PC-3 (cell line): ENCODE measurements around the gene AMPD2. TPM values are rescaled to one million over a fixed set of nuclear protein-coding genes. Genes with fewer than 3 reads are reported as not detected.
"Not testable (repeated sequence)": the region's sequence is repeated elsewhere in the genome, so short reads cannot be mapped to it uniquely, and the experiment has no call there.

Experiments
- ATAC-seq: fragments of 200-7000 bp; cut with Tn5 transposase; 2 replicates; pipeline ENCODE4 v1.9.1; 2020; ENCODE audit warnings: mild to moderate bottlenecking, moderate library complexity
- BruUV-seq: library from RNA; stranded (reverse); fragments of 400-500 nt; replicated peaks from 2 replicates; lab custom pipeline; 2021; lab: Mats Ljungman, UMichigan
- CTCF ChIA-PET: fragments of 300-600 bp; sonication (Branson Sonifier 250); formaldehyde crosslinking; loops from one replicate; lab custom pipeline; 2022; ENCODE audit warnings: antibody characterized with exemption; lab: Charles Lee
- POLR2A ChIA-PET: fragments of 300-600 bp; sonication (Branson Sonifier 250); formaldehyde crosslinking; loops from one replicate; lab custom pipeline; 2022; ENCODE audit warnings: antibody characterized with exemption; ENCODE audit not compliant: unreplicated experiment; lab: Charles Lee
- DNase-seq: peaks from one replicate; pipeline ENCODE4 v3.0.0-alpha.2; 2015
- H2AFZ ChIP-seq: fragments of 300-600 bp; sonication (generic); 2 replicates; pipeline ENCODE4 v1.6.0; 2016; ENCODE audit warnings: antibody characterized with exemption, low read length
- H3F3A ChIP-seq: fragments of 300-600 bp; sonication (generic); one replicate; pipeline ENCODE4 v1.6.0; 2017; ENCODE audit warnings: antibody characterized with exemption, low read length, control low read depth, mild to moderate bottlenecking; ENCODE audit not compliant: unreplicated experiment
- H3K27ac ChIP-seq: fragments of 300-600 bp; sonication (generic); 2 replicates; pipeline ENCODE4 v1.5.1; 2016; ENCODE audit warnings: mild to moderate bottlenecking, low read length
- H3K27me3 ChIP-seq: fragments of 300-600 bp; sonication (generic); 2 replicates; pipeline ENCODE4 v1.6.1; 2016; ENCODE audit warnings: low read length, mixed read lengths
- H3K36me3 ChIP-seq: fragments of 300-600 bp; sonication (generic); 2 replicates; pipeline ENCODE4 v1.6.1; 2016; ENCODE audit warnings: low read depth, mixed run types, low read length, mixed read lengths
- H3K4me1 ChIP-seq: fragments of 300-600 bp; sonication (generic); 2 replicates; pipeline ENCODE4 v1.5.1; 2016; ENCODE audit warnings: low read length; ENCODE audit not compliant: insufficient read depth
- H3K4me2 ChIP-seq: fragments of 300-600 bp; sonication (generic); 2 replicates; pipeline ENCODE4 v1.6.0; 2016; ENCODE audit warnings: low read length
- H3K4me3 ChIP-seq: fragments of 300-600 bp; sonication (generic); 2 replicates; pipeline ENCODE4 v1.5.1; 2016; ENCODE audit warnings: mild to moderate bottlenecking, low read length, mixed read lengths
- H3K79me2 ChIP-seq: fragments of 300-600 bp; sonication (generic); 2 replicates; pipeline ENCODE4 v1.6.1; 2017; ENCODE audit warnings: low read length, mixed read lengths
- H3K9ac ChIP-seq: fragments of 300-600 bp; sonication (generic); 2 replicates; pipeline ENCODE4 v1.6.0; 2016; ENCODE audit warnings: mild to moderate bottlenecking, low read length
- H3K9me2 ChIP-seq: fragments of 300-600 bp; sonication (generic); replicated peaks from 2 replicates; pipeline ENCODE4 v1.6.1; 2016; ENCODE audit warnings: mixed run types, low read length, mixed read lengths
- H3K9me3 ChIP-seq: fragments of 300-600 bp; sonication (generic); 2 replicates; pipeline ENCODE4 v1.6.1; 2016; ENCODE audit warnings: low read length, mixed read lengths
- H4K20me1 ChIP-seq: fragments of 300-600 bp; sonication (generic); 2 replicates; pipeline ENCODE4 v1.6.1; 2016; ENCODE audit warnings: low read length, mixed read lengths
- CTCF ChIP-seq: fragments of 300-600 bp; sonication (generic); conservative IDR thresholded peaks from 2 replicates; pipeline ENCODE4 v1.5.1; 2017; ENCODE audit warnings: antibody characterized with exemption, low read depth, mild to moderate bottlenecking, low read length
- EZH2 ChIP-seq: fragments of 300-600 bp; sonication (generic); IDR thresholded peaks from one replicate; pipeline ENCODE4 v1.6.1; 2017; ENCODE audit warnings: antibody characterized with exemption, mild to moderate bottlenecking, low read length; ENCODE audit not compliant: unreplicated experiment
- EZH2phosphoT487 ChIP-seq: fragments of 300-600 bp; sonication (generic); IDR thresholded peaks from 2 replicates; pipeline ENCODE4 v1.6.1; 2018; ENCODE audit warnings: mild to moderate bottlenecking, antibody characterized with exemption, low read length, borderline replicate concordance
- intact Hi-C: fragments of 100-400 bp; cut with micrococcal nuclease; formaldehyde crosslinking; loops from 2 replicates; pipeline ENCODE4 v1.9.0; 2023
- total RNA-seq: library from RNA; depleted of rRNA; stranded (reverse); fragments of >200 nt; gene quantifications from 2 replicates; pipeline ENCODE4 v1.2.3, GENCODE V29; 2014; rRNA removed

AMPD2 gene
- total RNA-seq, 1 experiment from 2014 or later, result 75.3 TPM

- no peaks in the 10 kb centered on the region for H4K20me1 ChIP-seq
- H3F3A ChIP-seq, result no peaks in the 10 kb centered on the region
- ATAC-seq (no peak), DNase-seq (no peak)
- no peak overlapping the region for H3K4me2 ChIP-seq
- H3K27me3 ChIP-seq, result no peaks in the 10 kb centered on the region
- BruUV-seq, result no TSS peak
- ChIA-PET POLR2A (no interaction called here), CTCF (interaction anchor here (0.5 kb wide), 1 partner anchor 74 kb away, joined by 4 read pairs; no protein-coding TSS in a partner anchor)
- no peak overlapping the region for H2AFZ ChIP-seq
- H3K9me3 ChIP-seq, result no peaks in the 10 kb centered on the region
- no peaks in the 10 kb centered on the region for H3K79me2 ChIP-seq
- no peak overlapping the region for H3K27ac ChIP-seq
- H3K4me1 ChIP-seq, result 0 out of 2 replicates have a peak, but pooled peaks cover 3% of the 10 kb centered on the region
- intact Hi-C loops, result no loop called here
- no peak overlapping the region for H3K4me3 ChIP-seq
- H3K9me2 ChIP-seq, result no peaks in the 10 kb centered on the region
- no peak for TF ChIP-seq CTCF
- TF ChIP-seq EZH2phosphoT487, result no peak
- no peak for TF ChIP-seq EZH2
- no peak overlapping the region for H3K9ac ChIP-seq
- H3K36me3 ChIP-seq, result no peaks in the 10 kb centered on the region
These were observed 57.8 kb downstream of the AMPD2 start for GRCh38 chr1:109677459-109677858.

GRCh38 chr1:109678637-109679036 is 59.0 kb downstream of the AMPD2 start:
- H3K9me3 ChIP-seq, H3K36me3 ChIP-seq, H3K4me2 ChIP-seq, ATAC-seq, CTCF ChIA-PET, H3K27me3 ChIP-seq, H3K79me2 ChIP-seq, H3F3A ChIP-seq, BruUV-seq, H3K9ac ChIP-seq, H2AFZ ChIP-seq, intact Hi-C loops, H3K9me2 ChIP-seq, H3K4me3 ChIP-seq, H4K20me1 ChIP-seq, H3K27ac ChIP-seq, POLR2A ChIA-PET, DNase-seq, H3K4me1 ChIP-seq: not testable (repeated sequence)

Other genes with a start within 250 kb of the AMPD2 start
- gene SORT1, start 221.9 kb upstream of the AMPD2 start, total RNA-seq, result 9.2 and 14.3 TPM in 2 replicates
- gene PSMA5, start 193.4 kb upstream of the AMPD2 start, total RNA-seq, result 84.1 and 86.9 TPM in 2 replicates
- not detected in 2 replicates for gene SYPL2, start 153.3 kb upstream of the AMPD2 start, total RNA-seq
- 9.2 and 9.4 TPM in 2 replicates for gene ATXN7L2, start 135.9 kb upstream of the AMPD2 start, total RNA-seq
- gene CYB561D1, start 125.7 kb upstream of the AMPD2 start, total RNA-seq, result 2.7 and 4.2 TPM in 2 replicates
- 2.7 and 2.8 TPM in 2 replicates for gene AMIGO1, start 110.1 kb upstream of the AMPD2 start, total RNA-seq
- gene GPR61, start 80.0 kb upstream of the AMPD2 start, total RNA-seq, result 0.07 and 1.3 TPM in 2 replicates
- gene GNAI3, start 71.2 kb upstream of the AMPD2 start, total RNA-seq, result 6.7 and 6.8 TPM in 2 replicates
- gene GNAT2, start 221 bp upstream of the AMPD2 start, total RNA-seq, result 0.29 and 0.69 TPM in 2 replicates
- 24.0 and 25.9 TPM in 2 replicates for gene GSTM4, start 36.3 kb downstream of the AMPD2 start, total RNA-seq
- gene GSTM2, start 48.2 kb downstream of the AMPD2 start, total RNA-seq, result 29.0 and 38.6 TPM in 2 replicates
- not detected in 2 replicates for gene GSTM1, start 68.0 kb downstream of the AMPD2 start, total RNA-seq
- gene GSTM5, start 92.4 kb downstream of the AMPD2 start, total RNA-seq, result not detected in 2 replicates
- gene GSTM3, start 121.2 kb downstream of the AMPD2 start, total RNA-seq, result 76.6 and 80.9 TPM in 2 replicates
- gene EPS8L3, start 144.1 kb downstream of the AMPD2 start, total RNA-seq, result not detected in 2 replicates